Heart right ventricle (tissue), 16 donors: ENCODE measurements around the gene MTREX. TPM values are rescaled to one million over a fixed set of nuclear protein-coding genes. Genes with fewer than 3 reads are reported as not detected.

ENCODE experiments used
- ATAC-seq, 8 donors: fragments of 200-7000 bp; cut with Tn5 transposase; one replicate each; pipeline ENCODE4 v1.9.1; 2020; ENCODE audit warnings: mild to moderate bottlenecking in 8 of 8, moderate library complexity in 8 of 8, moderate number of reproducible peaks in 1 of 8
- DNase-seq, 2 donors: peaks; one replicate each; pipeline ENCODE4 v3.0.0-alpha.2; 2020
- H3K27ac ChIP-seq, 10 donors: fragments of 200-600 bp; sonication (generic) in 2 of 10; one replicate each; pipeline versions ENCODE4 v1.5.0 to v1.8.0; 2020 to 2022; ENCODE audit warnings: mild to moderate bottlenecking in 3 of 10
- H3K27me3 ChIP-seq, 7 donors: fragments of 200-600 bp; one replicate each; pipeline ENCODE4 v1.8.0; 2021 to 2022; ENCODE audit warnings: mild to moderate bottlenecking in 2 of 7
- H3K36me3 ChIP-seq, 9 donors: fragments of 200-600 bp; sonication (generic) in 1 of 9; one replicate each; pipeline versions ENCODE4 v1.5.0 to v1.8.0; 2020 to 2022; ENCODE audit warnings: mild to moderate bottlenecking in 2 of 9
- H3K4me1 ChIP-seq, 9 donors: fragments of 200-600 bp; sonication (generic) in 1 of 9; one replicate each; pipeline versions ENCODE4 v1.5.0 to v1.8.0; 2020 to 2022; ENCODE audit warnings: mild to moderate bottlenecking in 4 of 9
- H3K4me3 ChIP-seq, 10 donors: fragments of 200-600 bp; sonication (generic) in 2 of 10; one replicate each; pipeline versions ENCODE4 v1.5.0 to v1.8.0; 2020 to 2022; ENCODE audit warnings: mild to moderate bottlenecking in 7 of 10, moderate library complexity in 2 of 10
- H3K9me3 ChIP-seq, 11 donors: fragments of 200-600 bp in 10 of 11; sonication (generic) in 2 of 11; one replicate each; pipeline versions ENCODE4 v1.5.0 to v1.8.0; 2013 to 2022; ENCODE audit warnings: mild to moderate bottlenecking in 2 of 11, control low read depth in 1 of 11, moderate library complexity in 1 of 11
- CTCF ChIP-seq, 9 donors: fragments of 200-600 bp; sonication (generic) in 2 of 9; IDR thresholded peaks; one replicate each; pipeline versions ENCODE4 v1.5.0 to v1.8.0; 2021 to 2022; ENCODE audit warnings: antibody characterized with exemption in 9 of 9, mild to moderate bottlenecking in 5 of 9, moderate library complexity in 1 of 9
- WGBS, 2 donors: extraction: QIAGEN DNeasy Blood & Tissue Kit; methylation state at CpG; one replicate each; pipeline ENCODE4 v1.1.7; 2013; ENCODE audit warnings: inconsistent platforms in 1 of 2; 5-methylcytosine and 5-hydroxymethylcytosine counted together
- intact Hi-C, 10 donors: fragments of 100-400 bp; cut with DNase I; formaldehyde crosslinking; loops; one replicate each; pipeline versions ENCODE4 v1.11.1 to v1.14.2; 2022
- polyA plus RNA-seq, 2 donors: library from polyadenylated mRNA; stranded (reverse); fragments of 200-250 nt; gene quantifications; one replicate each; pipeline ENCODE4 v1.2.3, GENCODE V29; 2013
- total RNA-seq, 10 donors: library from RNA; stranded (reverse); fragmentation: NEBNext Ultra II Directional in 3 of 10; extraction: Animal tissue kit (Norgen Biotek cat#: 25700) in 3 of 10; gene quantifications; one replicate each; pipeline versions ENCODE4 v1.2.1 to v1.2.4, GENCODE V29; 2021 to 2023
- donor health status: Arrhythmogenic right ventricular cardiomyopathy.
- donor health status: ischemic (EF 13 %, LVEDD 7.1; RV severe dilation, severe dysfunction).
- donor health status: healthy with polysubstance abuse.
- donor health status: DM: no; HTN: yes; CAD: no.
- donor health status: DM: no; HTN: no; CAD: no.
- donor health status: ischemic (EF 25% LVEDD 6.9; RV normal size, moderate dysfunction).
- donor health status: ischemic (EF 25% LVEDD 5.7; RV mildly dilated, moderate dysfunction).
- donor health status: healthy.
- donor health status: DM: yes; HTN: yes; CAD: no.
- donor health status: Ischemic cardiomyopathy.
- donor health status: ischemic (EF 35%, LVEDD 5.7; RV mildly dilated, moderate dysfunction).
- donor health status: nonischemic (EF 11% LVEDD 7.7; RV severe dilation, severe dysfunction).
- donor health status: DM: yes; HTN: yes; CAD: no.
- donor health status: PGD.
- donor health status: ischemic (EF 29% LVEDD 5.4; RV normal size, mild dysfunction).
- donor health status: nonischemic (EF 23%, LVEDD 6.1; RV moderate dilation, normal function).

Gene MTREX
- total and polyA plus RNA-seq, 12 donors = 17.9 to 69.9 (median 62.1) TPM

- ATAC-seq (no peak), DNase-seq (no peak)
- 89% methylated on average over 2 of the region's 2 CpGs for WGBS, 2 donors
- Histone ChIP-seq H3K27me3 (no peaks in the 10 kb centered on the region), H3K4me1 (peaks cover 0 to 16% (median 7%) of the 10 kb centered on the region in 9 donors), H3K4me3 (no peak overlapping the region), H3K9me3 (no peaks in the 10 kb centered on the region), H3K36me3 (peaks cover 0 to 95% (median 14%) of the 10 kb centered on the region in 9 donors), H3K27ac (no peak overlapping the region)
- no peak for TF ChIP-seq CTCF (IDR thresholded peaks at IDR 0.05)
- intact Hi-C loops = loop anchor here in 7 of 10 donors (2.0 to 10.0 kb wide), 5 partner anchors 61 to 287 kb away; no protein-coding TSS in a partner anchor
These were observed 98.5 kb downstream of the MTREX start for GRCh38 chr5:55406292-55406691.

DNA sequence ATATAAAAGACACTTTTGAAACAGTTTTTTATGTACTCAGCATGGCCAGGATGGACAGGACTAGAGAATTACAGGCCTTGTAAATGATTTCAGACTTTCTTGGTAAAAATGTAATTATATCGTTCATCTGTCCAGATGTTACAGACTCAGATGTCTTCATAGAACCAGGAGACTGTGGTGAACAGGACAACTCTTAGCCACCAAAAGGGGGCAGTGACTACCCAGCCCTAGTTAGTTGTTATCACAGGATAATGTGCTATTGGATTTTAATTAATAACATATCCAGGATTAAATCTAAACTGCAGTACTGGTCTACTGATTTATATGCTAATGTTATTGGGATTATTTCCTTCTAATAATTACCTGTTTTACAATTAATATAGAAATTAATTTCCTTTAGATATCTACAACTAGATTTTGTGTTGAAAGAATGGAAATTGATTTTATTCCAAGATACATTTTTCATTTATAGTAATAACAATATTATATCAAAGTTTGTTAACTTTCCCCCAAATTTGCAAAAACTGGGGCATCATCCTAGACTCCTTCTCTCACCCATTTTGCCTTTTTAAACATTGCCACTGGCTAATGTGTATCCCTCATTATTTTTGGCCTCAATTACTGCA lies 99.4 kb downstream of the MTREX start:
- intact Hi-C loops = loop anchor here in 9 of 10 donors (1.0 to 10.0 kb wide), 8 partner anchors 62 to 287 kb away; no protein-coding TSS in a partner anchor
- peaks cover 0 to 16% (median 7%) of the 10 kb centered on the region in 9 donors for H3K4me1 ChIP-seq
- ATAC-seq (peak in 7 of 8 donors; percentile 53 to 90 (median 85)), DNase-seq (peak in 1 of 2 donors; percentile 20)
- H3K9me3 ChIP-seq = no peaks in the 10 kb centered on the region
- no peak overlapping the region for H3K27ac ChIP-seq
- WGBS, 2 donors = 31 to 33% methylated on average over 1 of the region's 1 CpG
- H3K27me3 ChIP-seq = no peaks in the 10 kb centered on the region
- H3K4me3 ChIP-seq = no peak overlapping the region
- peaks cover 0 to 95% (median 11%) of the 10 kb centered on the region in 9 donors for H3K36me3 ChIP-seq
- peak; percentile 55 to 92 (median 80) for TF ChIP-seq CTCF (IDR thresholded peaks at IDR 0.05)

GRCh38 chr5:55407984-55408383 lies 100.2 kb downstream of the MTREX start:
- peaks cover 0 to 97% (median 11%) of the 10 kb centered on the region in 9 donors for H3K36me3 ChIP-seq
- intact Hi-C loops = loop anchor here (1.0 to 10.0 kb wide), 8 partner anchors 63 to 286 kb away; no protein-coding TSS in a partner anchor
- H3K4me1 ChIP-seq = peaks cover 0 to 16% (median 7%) of the 10 kb centered on the region in 9 donors
- no peaks in the 10 kb centered on the region for H3K27me3 ChIP-seq
- H3K27ac ChIP-seq = no peak overlapping the region
- no peak for DNase-seq
- no peaks in the 10 kb centered on the region for H3K9me3 ChIP-seq
- 71 to 81% methylated on average over 3 of the region's 3 CpGs for WGBS, 2 donors
- no peak overlapping the region for H3K4me3 ChIP-seq
- TF ChIP-seq CTCF (IDR thresholded peaks at IDR 0.05) = no peak
- peak in 3 of 8 donors; percentile 39 to 59 (median 40) for ATAC-seq

DNA sequence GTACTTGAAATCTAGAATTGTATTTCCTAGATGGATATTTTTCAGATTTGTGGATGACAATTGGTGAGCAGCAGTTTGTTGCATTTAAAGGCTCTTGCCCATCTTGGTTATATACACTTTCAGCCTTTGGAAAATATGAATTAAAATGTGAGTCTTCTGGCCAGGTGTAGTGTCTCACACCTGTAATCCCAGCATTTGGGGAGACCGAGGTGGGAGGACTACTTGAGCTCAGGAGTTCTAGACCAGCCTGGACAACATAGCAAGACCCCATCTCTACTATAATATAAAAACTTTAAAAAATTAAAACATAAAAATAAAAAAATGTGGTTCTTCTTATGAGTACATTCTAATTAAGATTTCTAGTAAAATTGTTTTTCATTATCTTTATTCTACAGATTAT lies 102.0 kb downstream of the MTREX start:
- intact Hi-C loops = loop anchor here in 6 of 10 donors (2.0 to 10.0 kb wide), 4 partner anchors 65 to 283 kb away; no protein-coding TSS in a partner anchor
- peaks cover 0 to 91% (median 6%) of the 10 kb centered on the region in 9 donors for H3K36me3 ChIP-seq
- no peaks in the 10 kb centered on the region for H3K27me3 ChIP-seq
- no peak for TF ChIP-seq CTCF (IDR thresholded peaks at IDR 0.05)
- no peak overlapping the region for H3K4me3 ChIP-seq
- H3K9me3 ChIP-seq = no peaks in the 10 kb centered on the region
- H3K4me1 ChIP-seq = peaks cover 0 to 16% (median 7%) of the 10 kb centered on the region in 9 donors
- 100% methylated on average over 1 of the region's 1 CpG for WGBS, 2 donors
- ATAC-seq = no peak
- DNase-seq = no peak
- H3K27ac ChIP-seq = no peak overlapping the region
